GM21528 (cell line): ENCODE data around the gene SRRD.
"Not testable (repeated sequence)": the region's sequence is repeated elsewhere in the genome, so short reads cannot be mapped to it uniquely, and the experiment has no call there.

Source experiments
- ATAC-seq: cut with Tn5 transposase; IDR thresholded peaks from one replicate; pipeline ENCODE4 v1.9.1; 2021; ENCODE audit warnings: mild to moderate bottlenecking, moderate library complexity; ENCODE audit not compliant: unreplicated experiment, low FRiP score

SRRD gene

GRCh38 chr22:26483439-26484359 lies at the start of gene SRRD, which contains the start of gene HPS4:
Gene SRRD, plus strand, starts transcription at chr22:26483877. Its CDS starts 14 bp downstream, at chr22:26483891.
Gene HPS4, minus strand, starts transcription at chr22:26483783. Its CDS starts 2,021 bp downstream, at chr22:26481762.
- peak; percentile 67 for ATAC-seq

GRCh38 chr22:26435327-26436093 lies 48.2 kb upstream of the SRRD start:
- no peak for ATAC-seq

- no peak for ATAC-seq
Measured at GRCh38 chr22:26436903-26437515, 46.7 kb upstream of the SRRD start.

DNA sequence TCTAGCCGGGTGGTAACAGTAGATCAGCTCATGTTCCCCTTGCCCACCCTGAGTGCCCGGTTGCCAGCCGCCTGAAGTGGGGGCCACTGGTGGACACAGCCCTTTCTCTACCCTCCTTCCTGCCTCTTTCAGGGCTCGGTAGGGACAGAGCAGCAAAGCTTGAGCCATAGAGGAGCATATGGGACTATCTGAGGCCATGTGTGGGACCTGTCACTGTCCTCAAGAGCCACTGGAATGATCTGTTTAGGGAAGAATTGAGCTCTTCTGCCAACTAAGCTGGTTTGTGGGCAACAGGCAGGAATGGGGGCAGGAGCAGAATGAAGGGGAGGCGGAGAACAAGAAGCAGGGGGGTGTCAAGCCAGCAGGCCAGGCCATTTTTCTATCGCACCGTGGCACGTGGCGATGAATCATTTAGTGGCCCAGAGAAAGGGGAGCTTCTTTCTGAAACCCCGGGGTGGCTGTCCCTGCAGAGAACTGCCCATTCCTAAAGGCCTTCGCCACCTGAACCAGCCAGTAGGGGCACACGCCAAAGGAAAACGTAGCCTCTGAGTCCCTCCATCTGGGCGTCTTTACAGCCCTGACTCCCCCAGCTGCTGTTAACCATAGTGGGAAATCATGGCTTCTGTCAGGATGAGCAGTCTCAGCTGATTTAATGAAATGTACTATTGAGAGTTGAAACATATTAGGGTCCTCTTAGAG lies 45.8 kb upstream of the SRRD start:
- ATAC-seq, result no peak

DNA sequence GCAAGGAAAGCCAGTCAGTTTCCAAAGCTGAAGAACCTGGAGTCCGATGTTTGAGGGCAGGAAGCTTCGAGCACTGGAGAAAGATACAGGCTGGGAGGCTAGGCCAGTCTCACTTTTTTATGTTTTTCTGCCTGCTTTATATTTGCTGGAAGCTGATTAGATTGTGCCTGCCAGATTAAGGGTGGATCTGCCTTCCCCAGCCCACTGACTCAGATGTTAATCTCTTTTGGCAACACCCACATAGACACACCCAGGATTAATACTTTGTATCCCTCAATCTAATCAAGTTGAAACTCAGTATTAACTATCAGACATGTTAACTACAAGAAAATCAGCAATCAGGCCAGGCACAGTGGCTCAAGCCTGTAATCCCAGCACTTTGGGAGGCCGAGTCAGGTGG lies 44.9 kb upstream of the SRRD start:
- not testable (repeated sequence) for ATAC-seq

DNA sequence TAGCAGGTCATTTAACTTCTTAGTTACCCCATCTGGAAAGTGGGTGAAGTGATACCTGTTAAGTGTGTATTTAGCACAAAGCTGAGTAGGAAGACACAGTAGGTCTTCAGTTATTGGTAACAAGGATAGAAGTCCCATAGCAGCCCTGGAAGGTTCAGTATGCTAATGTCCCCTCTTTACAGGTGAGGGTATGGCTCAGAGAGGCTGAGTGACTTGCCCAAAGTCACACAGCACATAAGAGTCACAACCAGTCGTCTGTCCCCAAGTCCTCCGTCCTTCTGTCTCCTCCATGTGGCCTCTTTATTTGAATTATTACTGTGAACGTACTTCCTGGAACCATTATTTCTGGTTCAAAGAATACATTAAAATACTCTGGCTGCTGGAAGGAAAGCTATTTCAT lies 44.1 kb upstream of the SRRD start:
- ATAC-seq, result no peak

DNA sequence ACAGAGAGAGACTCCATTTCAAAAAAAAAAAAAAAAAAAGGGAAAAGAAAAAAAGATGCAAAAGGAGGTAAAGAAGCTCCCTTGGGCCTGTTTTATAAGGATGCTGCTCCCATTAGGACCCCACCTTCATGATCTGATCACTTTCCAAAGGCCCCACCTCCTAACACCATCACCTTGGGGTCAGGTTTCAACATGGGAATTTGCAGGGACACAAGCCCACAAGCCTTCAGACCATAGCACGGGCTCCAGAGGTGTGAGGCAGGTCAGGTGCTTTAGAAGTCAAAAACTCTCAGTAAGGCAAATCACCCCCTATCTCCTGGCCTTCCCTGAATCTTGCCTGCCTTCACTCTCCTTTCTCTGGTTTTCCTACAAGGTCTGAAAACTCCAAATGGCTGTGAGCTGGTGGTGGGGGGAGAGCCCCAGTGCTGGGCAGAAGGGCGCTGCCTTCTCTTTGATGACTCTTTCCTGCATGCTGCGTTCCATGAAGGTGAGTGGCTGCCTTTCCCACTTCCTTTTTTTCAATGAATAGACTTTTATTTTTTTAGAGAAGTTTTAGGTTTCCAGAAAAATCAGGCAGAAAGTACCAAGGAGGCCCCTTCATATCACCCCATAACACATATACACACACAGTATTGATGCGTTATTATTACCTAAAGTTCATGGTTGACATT lies 41.5 kb upstream of the SRRD start:
- no peak for ATAC-seq

- ATAC-seq, result no peak
Measured at GRCh38 chr22:26443901-26444690, 39.6 kb upstream of the SRRD start.

- no peak for ATAC-seq
Measured at GRCh38 chr22:26444777-26445176, 38.9 kb upstream of the SRRD start.

- ATAC-seq, result no peak
Measured at GRCh38 chr22:26445577-26446275, 38.0 kb upstream of the SRRD start.

- ATAC-seq, result no peak
Measured at GRCh38 chr22:26446808-26447515, 36.7 kb upstream of the SRRD start.

DNA sequence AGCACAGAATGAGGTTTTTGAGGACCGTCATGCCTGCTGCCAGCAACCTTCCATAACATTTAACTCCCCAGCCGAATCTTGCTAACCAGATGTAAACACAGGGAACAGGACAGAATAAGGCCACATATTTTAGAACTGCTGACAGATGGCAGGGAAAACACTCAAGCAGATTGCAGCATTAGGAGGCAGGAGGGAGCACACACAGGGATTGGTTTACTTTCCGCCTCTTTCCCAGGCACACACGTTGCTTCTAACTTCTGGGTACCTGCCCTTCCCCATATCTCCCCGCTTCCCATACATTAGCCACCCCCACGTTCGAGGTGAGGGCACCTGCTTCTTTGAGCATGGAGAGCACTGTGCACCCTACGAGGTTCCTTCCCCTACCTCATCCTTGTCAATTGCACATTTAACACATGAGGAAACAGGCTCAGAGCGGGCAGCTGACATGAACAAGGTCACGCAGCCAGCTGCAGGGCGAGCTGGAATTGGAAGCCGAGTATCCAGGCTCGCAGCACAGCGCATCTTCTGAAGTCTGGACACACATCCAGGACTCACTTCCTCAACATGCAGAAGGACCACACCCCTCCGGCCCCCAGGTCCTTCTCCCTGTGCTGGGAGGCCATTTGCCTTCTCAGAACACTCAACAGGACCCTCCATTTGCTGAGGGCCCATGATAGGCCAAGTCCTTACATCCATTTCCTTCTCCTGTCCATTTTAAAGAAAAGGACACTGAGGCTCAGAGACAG lies 35.9 kb upstream of the SRRD start:
- ATAC-seq, result no peak

- ATAC-seq, result no peak
Measured at GRCh38 chr22:26448334-26448733, 35.3 kb upstream of the SRRD start.

- no peak for ATAC-seq
Measured at GRCh38 chr22:26448941-26449340, 34.7 kb upstream of the SRRD start.

DNA sequence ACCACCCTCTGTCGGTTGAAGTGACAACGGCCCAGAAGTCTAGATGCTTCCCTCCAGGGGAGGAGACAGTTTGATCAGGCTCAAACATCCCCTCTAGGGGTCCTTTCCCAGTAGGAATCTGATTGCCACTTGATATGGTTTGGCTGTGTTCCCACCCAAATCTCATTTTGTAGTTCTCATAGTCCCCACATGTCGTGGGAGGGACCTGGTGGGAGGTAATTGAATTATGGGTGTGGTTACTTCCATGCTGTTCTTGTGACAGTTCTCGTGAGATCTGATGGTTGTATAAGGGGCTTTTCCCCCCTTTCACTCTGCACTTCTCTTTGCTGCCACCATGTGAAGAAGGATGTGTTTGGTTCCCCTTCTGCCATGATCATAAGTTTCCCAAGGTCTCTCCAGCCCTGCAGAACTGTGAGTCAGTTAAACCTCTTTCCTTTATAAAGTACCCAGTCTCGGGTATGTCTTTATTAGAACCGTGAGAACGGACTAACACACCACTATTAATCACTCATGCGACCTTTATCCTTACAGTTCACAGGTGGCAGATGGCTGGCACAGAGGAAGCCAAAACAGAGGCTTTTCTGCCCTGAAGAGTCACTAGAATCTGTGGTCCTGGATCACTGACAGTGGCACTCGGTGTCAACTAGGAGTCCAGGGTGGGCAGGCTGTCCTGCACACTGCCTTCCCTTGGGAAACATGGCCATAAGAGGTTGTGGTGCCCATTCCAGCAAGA lies 33.1 kb upstream of the SRRD start:
- no peak for ATAC-seq

DNA sequence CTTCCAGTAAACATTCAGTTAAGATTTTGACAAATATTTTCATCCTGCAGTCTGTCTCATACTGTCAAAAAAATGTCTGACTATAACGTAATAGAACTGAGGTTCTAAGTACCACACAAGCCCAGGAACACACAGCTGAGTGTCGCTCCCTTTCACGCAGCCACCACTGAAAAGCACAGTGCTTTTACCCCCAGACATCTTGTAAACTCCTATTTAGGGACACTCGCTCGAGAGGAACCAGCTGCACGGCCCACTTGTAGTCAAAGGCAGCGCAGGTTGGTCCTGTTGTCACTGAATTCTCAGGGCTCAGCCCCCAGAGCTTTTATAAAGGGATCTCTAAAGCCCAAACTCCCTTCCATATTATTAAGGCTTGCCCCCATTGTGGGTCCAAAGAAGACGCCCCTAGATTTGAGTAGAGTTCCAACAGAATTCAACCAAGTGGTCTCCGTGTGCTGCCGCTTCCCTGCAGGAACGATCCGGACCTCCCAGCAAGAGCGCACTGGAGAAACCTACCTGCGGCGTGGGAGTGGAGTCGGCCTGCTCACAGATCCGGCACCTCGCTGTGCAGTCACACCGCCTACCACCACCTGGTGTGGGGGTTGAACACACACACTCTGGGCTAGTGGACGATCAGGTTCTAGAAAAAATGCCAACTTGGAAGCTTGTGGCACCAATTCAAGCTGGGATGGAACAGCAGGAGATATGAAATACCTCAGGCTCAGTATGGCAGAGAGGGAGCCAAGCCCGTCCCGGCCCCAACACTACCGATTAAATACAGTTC lies 31.3 kb upstream of the SRRD start:
- no peak for ATAC-seq
